ENCODE measurements around the gene COPS3.
"Not testable (repeated sequence)": the region's sequence is repeated elsewhere in the genome, so short reads cannot be mapped to it uniquely, and the experiment has no call there.

Gene COPS3

GRCh38 chr17:17285951-17286350 is 4.9 kb upstream of the COPS3 start:
- Mint-ChIP-seq H3K9me3 (no peaks in the 10 kb centered on the region), H3K36me3 (ENCODE audit: low read depth) (peaks cover 4% of the 10 kb centered on the region), H3K27ac (no peak overlapping the region), H3K4me3 (no peak overlapping the region), H3K27me3 (no peaks in the 10 kb centered on the region), H3K4me1 (ENCODE audit: low read depth) (peaks cover 24% of the 10 kb centered on the region)
- intact Hi-C loops (cut with micrococcal nuclease) = no loop called here

- intact Hi-C loops (cut with micrococcal nuclease) = no loop called here
- Mint-ChIP-seq H3K9me3 (no peaks in the 10 kb centered on the region), H3K27me3 (no peaks in the 10 kb centered on the region), H3K4me3 (peak overlapping the region; percentile 78), H3K4me1 (ENCODE audit: low read depth) (peaks cover 52% of the 10 kb centered on the region), H3K27ac (peak overlapping the region; percentile 85), H3K36me3 (ENCODE audit: low read depth) (peaks cover 23% of the 10 kb centered on the region)
These were observed 1.7 kb downstream of the COPS3 start for GRCh38 chr17:17279316-17279715.

- peak overlapping the region; percentile 68 for H3K27ac Mint-ChIP-seq
- H3K4me1 Mint-ChIP-seq (ENCODE audit: low read depth) = peaks cover 42% of the 10 kb centered on the region
- H3K9me3 Mint-ChIP-seq; H3K4me3 Mint-ChIP-seq; intact Hi-C loops (cut with micrococcal nuclease); H3K27me3 Mint-ChIP-seq: not testable (repeated sequence)
- peaks cover 42% of the 10 kb centered on the region for H3K36me3 Mint-ChIP-seq (ENCODE audit: low read depth)
These were observed 3.6 kb downstream of the COPS3 start for GRCh38 chr17:17277431-17277830.

GRCh38 chr17:17275971-17276370 is 5.1 kb downstream of the COPS3 start:
- intact Hi-C loops (cut with micrococcal nuclease) = no loop called here
- H3K27ac Mint-ChIP-seq = peak overlapping the region; percentile 68

GRCh38 chr17:17269926-17270773 is 10.9 kb downstream of the COPS3 start:
- H3K27ac Mint-ChIP-seq = no peak overlapping the region
- intact Hi-C loops (cut with micrococcal nuclease) = no loop called here
- no peaks in the 10 kb centered on the region for H3K9me3 Mint-ChIP-seq
- no peaks in the 10 kb centered on the region for H3K27me3 Mint-ChIP-seq
- H3K4me1 Mint-ChIP-seq (ENCODE audit: low read depth) = no peaks in the 10 kb centered on the region
- H3K4me3 Mint-ChIP-seq = no peak overlapping the region
- H3K36me3 Mint-ChIP-seq (ENCODE audit: low read depth) = peaks cover 98% of the 10 kb centered on the region

More at GRCh38 chr17:17275971-17276370, 5.1 kb downstream of the COPS3 start:
- peak overlapping the region; percentile 11 for H3K4me3 Mint-ChIP-seq
- no peaks in the 10 kb centered on the region for H3K27me3 Mint-ChIP-seq
- no peaks in the 10 kb centered on the region for H3K9me3 Mint-ChIP-seq
- peaks cover 52% of the 10 kb centered on the region for H3K36me3 Mint-ChIP-seq (ENCODE audit: low read depth)
- peaks cover 28% of the 10 kb centered on the region for H3K4me1 Mint-ChIP-seq (ENCODE audit: low read depth)

GRCh38 chr17:17264430-17264829 is 16.6 kb downstream of the COPS3 start:
- intact Hi-C loops (cut with micrococcal nuclease) = no loop called here
- Mint-ChIP-seq H3K4me3 (no peak overlapping the region), H3K27ac (no peak overlapping the region), H3K4me1 (ENCODE audit: low read depth) (no peaks in the 10 kb centered on the region), H3K27me3 (no peaks in the 10 kb centered on the region), H3K36me3 (ENCODE audit: low read depth) (peaks cover 95% of the 10 kb centered on the region), H3K9me3 (no peaks in the 10 kb centered on the region)

- H3K4me3 Mint-ChIP-seq = no peak overlapping the region
- H3K27me3 Mint-ChIP-seq = no peaks in the 10 kb centered on the region
- no peak overlapping the region for H3K27ac Mint-ChIP-seq
- H3K4me1 Mint-ChIP-seq (ENCODE audit: low read depth) = no peaks in the 10 kb centered on the region
- H3K36me3 Mint-ChIP-seq (ENCODE audit: low read depth) = peaks cover 95% of the 10 kb centered on the region
- H3K9me3 Mint-ChIP-seq = no peaks in the 10 kb centered on the region
- intact Hi-C loops (cut with micrococcal nuclease) = no loop called here
These were observed 22.0 kb downstream of the COPS3 start for GRCh38 chr17:17258998-17259397.

GRCh38 chr17:17258011-17258410 is 23.0 kb downstream of the COPS3 start:
- H3K4me1 Mint-ChIP-seq (ENCODE audit: low read depth) = no peaks in the 10 kb centered on the region
- H3K27ac Mint-ChIP-seq = no peak overlapping the region
- H3K4me3 Mint-ChIP-seq = no peak overlapping the region
- no peaks in the 10 kb centered on the region for H3K9me3 Mint-ChIP-seq
- intact Hi-C loops (cut with micrococcal nuclease) = no loop called here
- H3K27me3 Mint-ChIP-seq = no peaks in the 10 kb centered on the region
- peaks cover 95% of the 10 kb centered on the region for H3K36me3 Mint-ChIP-seq (ENCODE audit: low read depth)

GRCh38 chr17:17256316-17256715 is 24.7 kb downstream of the COPS3 start:
- H3K27me3 Mint-ChIP-seq = no peaks in the 10 kb centered on the region
- no peak overlapping the region for H3K4me3 Mint-ChIP-seq
- H3K27ac Mint-ChIP-seq = no peak overlapping the region
- peaks cover 99% of the 10 kb centered on the region for H3K36me3 Mint-ChIP-seq (ENCODE audit: low read depth)
- no peaks in the 10 kb centered on the region for H3K9me3 Mint-ChIP-seq
- intact Hi-C loops (cut with micrococcal nuclease) = no loop called here
- no peaks in the 10 kb centered on the region for H3K4me1 Mint-ChIP-seq (ENCODE audit: low read depth)

GRCh38 chr17:17255689-17256088 is 25.4 kb downstream of the COPS3 start:
- H3K9me3 Mint-ChIP-seq; intact Hi-C loops (cut with micrococcal nuclease); H3K4me1 Mint-ChIP-seq (ENCODE audit: low read depth); H3K4me3 Mint-ChIP-seq; H3K27me3 Mint-ChIP-seq; H3K27ac Mint-ChIP-seq: not testable (repeated sequence)
- peaks cover 99% of the 10 kb centered on the region for H3K36me3 Mint-ChIP-seq (ENCODE audit: low read depth)

- intact Hi-C loops (cut with micrococcal nuclease) = no loop called here
- Mint-ChIP-seq H3K27me3 (no peaks in the 10 kb centered on the region), H3K4me1 (ENCODE audit: low read depth) (no peaks in the 10 kb centered on the region), H3K9me3 (no peaks in the 10 kb centered on the region), H3K4me3 (no peak overlapping the region), H3K36me3 (ENCODE audit: low read depth) (peaks cover 99% of the 10 kb centered on the region), H3K27ac (no peak overlapping the region)
These were observed 27.0 kb downstream of the COPS3 start for GRCh38 chr17:17254036-17254435.

- H3K9me3 Mint-ChIP-seq = no peaks in the 10 kb centered on the region
- H3K27ac Mint-ChIP-seq = no peak overlapping the region
- H3K36me3 Mint-ChIP-seq (ENCODE audit: low read depth) = peaks cover 99% of the 10 kb centered on the region
- H3K27me3 Mint-ChIP-seq = no peaks in the 10 kb centered on the region
- intact Hi-C loops (cut with micrococcal nuclease) = no loop called here
- no peak overlapping the region for H3K4me3 Mint-ChIP-seq
- H3K4me1 Mint-ChIP-seq (ENCODE audit: low read depth) = no peaks in the 10 kb centered on the region
These were observed 27.6 kb downstream of the COPS3 start for GRCh38 chr17:17253406-17253805.

GRCh38 chr17:17252149-17252661 is 28.8 kb downstream of the COPS3 start:
- no peaks in the 10 kb centered on the region for H3K9me3 Mint-ChIP-seq
- H3K36me3 Mint-ChIP-seq (ENCODE audit: low read depth) = peaks cover 100% of the 10 kb centered on the region
- H3K4me3 Mint-ChIP-seq = no peak overlapping the region
- intact Hi-C loops (cut with micrococcal nuclease) = no loop called here
- H3K27ac Mint-ChIP-seq = no peak overlapping the region
- no peaks in the 10 kb centered on the region for H3K4me1 Mint-ChIP-seq (ENCODE audit: low read depth)
- no peaks in the 10 kb centered on the region for H3K27me3 Mint-ChIP-seq

GRCh38 chr17:17246879-17247278 is 34.2 kb downstream of the COPS3 start:
- Mint-ChIP-seq H3K4me3 (no peak overlapping the region), H3K9me3 (no peaks in the 10 kb centered on the region), H3K4me1 (ENCODE audit: low read depth) (no peaks in the 10 kb centered on the region), H3K36me3 (ENCODE audit: low read depth) (peaks cover 66% of the 10 kb centered on the region), H3K27ac (no peak overlapping the region), H3K27me3 (no peaks in the 10 kb centered on the region)
- intact Hi-C loops (cut with micrococcal nuclease) = no loop called here

GRCh38 chr17:17243163-17243562 is 37.9 kb downstream of the COPS3 start:
- intact Hi-C loops (cut with micrococcal nuclease) = no loop called here
- H3K27me3 Mint-ChIP-seq = no peaks in the 10 kb centered on the region
- no peaks in the 10 kb centered on the region for H3K9me3 Mint-ChIP-seq
- no peak overlapping the region for H3K4me3 Mint-ChIP-seq
- H3K36me3 Mint-ChIP-seq (ENCODE audit: low read depth) = peaks cover 28% of the 10 kb centered on the region
- H3K27ac Mint-ChIP-seq = no peak overlapping the region
- H3K4me1 Mint-ChIP-seq (ENCODE audit: low read depth) = peaks cover 4% of the 10 kb centered on the region

All from dendritic cell treated with granulocyte-macrophage colony-stimulating factor and Interleukin-4, amounts not matched to agents 40 ng/mL and 50 ng/mL, for 4 days (primary cell).